B cell (primary cell): ENCODE data around the gene FAHD2A. TPM values are rescaled to one million over a fixed set of nuclear protein-coding genes. Genes with fewer than 3 reads are reported as not detected.
"Not testable (repeated sequence)": the region's sequence is repeated elsewhere in the genome, so short reads cannot be mapped to it uniquely, and the experiment has no call there.

ENCODE experiments used
- ATAC-seq: fragments of 200-7000 bp; cut with Tn5 transposase; one replicate; pipeline ENCODE4 v1.10.0; 2021; ENCODE audit warnings: low read depth, mild to moderate bottlenecking, moderate number of reproducible peaks, moderate library complexity
- CTCF ChIA-PET: fragments of 350-600 bp; sonication (Branson Sonifier 250); formaldehyde crosslinking; loops from one replicate; lab custom pipeline; 2021; ENCODE audit warnings: antibody characterized with exemption, inconsistent platforms; lab: Charles Lee
- POLR2A ChIA-PET: fragments of 350-600 bp; sonication (Branson Sonifier 250); formaldehyde crosslinking; loops from one replicate; lab custom pipeline; 2021; ENCODE audit warnings: antibody characterized with exemption; lab: Charles Lee
- DNase-seq: peaks from one replicate; pipeline ENCODE4 v3.0.0; 2013
- H2AFZ ChIP-seq: 2 replicates; pipeline ENCODE4 v1.6.1; 2012; ENCODE audit warnings: mild to moderate bottlenecking, low read depth, low read length; ENCODE audit not compliant: insufficient read depth, poor library complexity, severe bottlenecking
- H3K27ac ChIP-seq, 2 donors: 1 replicate in 1 of 2; 2 replicates in 1 of 2; pipeline ENCODE4 v1.5.1; 2012 to 2013; ENCODE audit warnings: low read length in 2 of 2, mild to moderate bottlenecking in 2 of 2, moderate library complexity in 1 of 2
- H3K27me3 ChIP-seq, 4 experiments: fragments of 200-600 bp in 1 of 4; sonication (generic) in 1 of 4; replicated peaks in 1 of 4; 1 replicate in 2 of 4; 2 replicates in 2 of 4; pipeline versions ENCODE4 v1.6.1 to v1.7.0; 2013 to 2016; ENCODE audit warnings: low read length in 3 of 4, mild to moderate bottlenecking in 2 of 4, mixed read lengths in 1 of 4, moderate library complexity in 1 of 4; ENCODE audit not compliant: insufficient read depth in 4 of 4, control insufficient read depth in 3 of 4; ENCODE audit errors: control extremely low read depth in 1 of 4
- H3K36me3 ChIP-seq, 2 experiments: replicated peaks in 1 of 2; 1 replicate in 1 of 2; 2 replicates in 1 of 2; pipeline versions ENCODE4 v1.6.1 to v1.7.1; 2013; ENCODE audit warnings: low read length in 1 of 2; ENCODE audit not compliant: insufficient read depth in 2 of 2, control insufficient read depth in 1 of 2; ENCODE audit errors: control extremely low read depth in 1 of 2, extremely low read depth in 1 of 2
- H3K4me1 ChIP-seq, 2 donors: fragments of 200-600 bp in 1 of 2; sonication (generic) in 1 of 2; 1 replicate in 1 of 2; 2 replicates in 1 of 2; pipeline versions ENCODE4 v1.5.1 to v1.6.1; 2013 to 2017; ENCODE audit warnings: low read length in 2 of 2; ENCODE audit not compliant: control insufficient read depth in 2 of 2, insufficient read depth in 2 of 2
- H3K4me2 ChIP-seq: replicated peaks from 2 replicates; pipeline ENCODE3; 2012; ENCODE audit warnings: mild to moderate bottlenecking, low read depth, low read length; ENCODE audit not compliant: poor library complexity, severe bottlenecking
- H3K4me3 ChIP-seq, 5 experiments: fragments of 200-600 bp in 1 of 5; sonication (generic) in 1 of 5; 1 replicate in 3 of 5; 2 replicates in 2 of 5; pipeline versions ENCODE4 v1.5.1 to v1.7.0; 2011 to 2016; ENCODE audit warnings: low read length in 4 of 5, mild to moderate bottlenecking in 4 of 5, low read depth in 2 of 5, control low read depth in 1 of 5, moderate library complexity in 1 of 5; ENCODE audit not compliant: insufficient read depth in 1 of 5; ENCODE audit errors: control extremely low read depth in 1 of 5, extremely low read depth in 1 of 5
- H3K79me2 ChIP-seq: fragments of 200-600 bp; sonication (generic); one replicate; pipeline ENCODE4 v1.6.0; 2016; ENCODE audit warnings: low read length; ENCODE audit not compliant: control insufficient read depth, insufficient read depth
- H3K9ac ChIP-seq: fragments of 200-600 bp; sonication (generic); 2 replicates; pipeline ENCODE4 v1.6.1; 2017; ENCODE audit warnings: mild to moderate bottlenecking, low read length, moderate library complexity
- H3K9me3 ChIP-seq, 3 donors: one replicate each; pipeline versions ENCODE4 v1.6.1 to v1.7.1; 2013; ENCODE audit warnings: low read length in 2 of 3; ENCODE audit not compliant: control insufficient read depth in 2 of 3, insufficient read depth in 1 of 3; ENCODE audit errors: control extremely low read depth in 1 of 3
- H4K20me1 ChIP-seq: 2 replicates; pipeline ENCODE4 v1.6.0; 2012; ENCODE audit warnings: mild to moderate bottlenecking, low read length; ENCODE audit not compliant: insufficient read depth, control insufficient read depth, poor library complexity, severe bottlenecking
- H3K27ac Mint-ChIP-seq: one replicate; pipeline ENCODE4 v1.8.0; 2021; ENCODE audit warnings: mixed read lengths
- H3K27me3 Mint-ChIP-seq: one replicate; pipeline ENCODE4 v1.8.0; 2021; ENCODE audit warnings: mixed read lengths
- H3K4me1 Mint-ChIP-seq: one replicate; pipeline ENCODE4 v1.8.0; 2021; ENCODE audit warnings: mixed read lengths
- H3K4me3 Mint-ChIP-seq: one replicate; pipeline ENCODE4 v1.8.0; 2021; ENCODE audit warnings: mixed read lengths
- H3K9me3 Mint-ChIP-seq: one replicate; pipeline ENCODE4 v1.8.0; 2022; ENCODE audit warnings: mixed read lengths; ENCODE audit not compliant: insufficient read depth
- EZH2 ChIP-seq: IDR thresholded peaks from 2 replicates; pipeline ENCODE4 v1.6.1; 2012; ENCODE audit warnings: borderline replicate concordance, low read depth, mild to moderate bottlenecking, moderate library complexity, low read length; ENCODE audit not compliant: insufficient read depth, poor library complexity, severe bottlenecking
- WGBS: methylation state at CpG from one replicate; pipeline ENCODE4 v1.1.5; 2013; ENCODE audit warnings: missing lambda C conversion rate; ENCODE audit not compliant: insufficient coverage; 5-methylcytosine and 5-hydroxymethylcytosine counted together
- intact Hi-C: fragments of 100-400 bp; cut with micrococcal nuclease; formaldehyde crosslinking; loops from one replicate; pipeline ENCODE4 v1.10.0; 2022
- polyA plus RNA-seq: library from polyadenylated mRNA; depleted of rRNA; stranded (reverse); fragments of >200 nt; gene quantifications from 2 replicates; pipeline ENCODE4 v1.2.3, GENCODE V29; 2012
- total RNA-seq, 2 donors: library from RNA; stranded (reverse); fragments of 120-200 nt in 1 of 2; gene quantifications; 1 replicate in 1 of 2; 2 replicates in 1 of 2; pipeline versions ENCODE4 v1.2.3 to v1.2.4, GENCODE V29; 2013 to 2022
- TF ChIP-seq, protein P1 (sequence below): fragments of 200-600 bp; IDR thresholded peaks from one replicate; pipeline ENCODE4 v1.8.0; 2022; ENCODE audit warnings: antibody characterized with exemption, mild to moderate bottlenecking

The FAHD2A gene
- total and polyA plus RNA-seq, 2 donors (not counting 1 experiment from before 2014, with no cell fraction given), result 18.3 to 22.9 TPM

DNA sequence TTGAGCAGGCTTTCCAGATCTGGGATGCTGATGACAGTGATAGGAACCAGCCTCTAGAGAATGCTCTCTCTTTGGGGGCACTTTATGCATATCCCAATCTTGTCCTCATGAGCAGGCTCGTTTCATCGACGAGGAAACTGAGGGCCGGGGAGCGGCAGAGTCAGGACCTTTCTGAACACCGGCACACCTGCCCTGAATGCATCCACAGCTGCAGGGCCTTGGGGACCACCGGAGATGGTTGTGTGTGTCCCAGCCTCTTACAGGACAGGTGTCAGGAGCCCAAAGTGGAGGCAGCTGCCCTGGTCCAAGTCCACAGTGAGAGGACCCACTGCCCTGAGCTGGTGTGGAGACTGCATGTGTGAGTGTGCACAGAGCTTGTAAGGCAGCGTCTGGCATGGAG is 47.6 kb upstream of the FAHD2A start:
- no peak for TF ChIP-seq EZH2
- TF ChIP-seq, protein P1, sequence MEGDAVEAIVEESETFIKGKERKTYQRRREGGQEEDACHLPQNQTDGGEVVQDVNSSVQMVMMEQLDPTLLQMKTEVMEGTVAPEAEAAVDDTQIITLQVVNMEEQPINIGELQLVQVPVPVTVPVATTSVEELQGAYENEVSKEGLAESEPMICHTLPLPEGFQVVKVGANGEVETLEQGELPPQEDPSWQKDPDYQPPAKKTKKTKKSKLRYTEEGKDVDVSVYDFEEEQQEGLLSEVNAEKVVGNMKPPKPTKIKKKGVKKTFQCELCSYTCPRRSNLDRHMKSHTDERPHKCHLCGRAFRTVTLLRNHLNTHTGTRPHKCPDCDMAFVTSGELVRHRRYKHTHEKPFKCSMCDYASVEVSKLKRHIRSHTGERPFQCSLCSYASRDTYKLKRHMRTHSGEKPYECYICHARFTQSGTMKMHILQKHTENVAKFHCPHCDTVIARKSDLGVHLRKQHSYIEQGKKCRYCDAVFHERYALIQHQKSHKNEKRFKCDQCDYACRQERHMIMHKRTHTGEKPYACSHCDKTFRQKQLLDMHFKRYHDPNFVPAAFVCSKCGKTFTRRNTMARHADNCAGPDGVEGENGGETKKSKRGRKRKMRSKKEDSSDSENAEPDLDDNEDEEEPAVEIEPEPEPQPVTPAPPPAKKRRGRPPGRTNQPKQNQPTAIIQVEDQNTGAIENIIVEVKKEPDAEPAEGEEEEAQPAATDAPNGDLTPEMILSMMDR, result no peak
- H3K9me3 ChIP-seq, result peaks cover 0 to 10% (median 0%) of the 10 kb centered on the region in 3 donors
- ChIA-PET POLR2A (no interaction called here), CTCF (interaction anchor here (1.5 kb wide), 1 partner anchor 10 kb away, joined by 3 read pairs; no protein-coding TSS in a partner anchor)
- H3K27me3 ChIP-seq, result peaks cover 0 to 5% (median 0%) of the 10 kb centered on the region in 4 experiments
- no peak overlapping the region for H3K9ac ChIP-seq
- Mint-ChIP-seq H3K4me1 (no peaks in the 10 kb centered on the region), H3K9me3 (no peaks in the 10 kb centered on the region), H3K27me3 (no peaks in the 10 kb centered on the region), H3K4me3 (no peak overlapping the region), H3K27ac (no peak overlapping the region)
- 89% methylated on average over 7 of the region's 8 CpGs for WGBS
- no peak for DNase-seq
- no peaks in the 10 kb centered on the region for H3K79me2 ChIP-seq
- H3K36me3 ChIP-seq, result no peaks in the 10 kb centered on the region
- H4K20me1 ChIP-seq, result no peaks in the 10 kb centered on the region
- intact Hi-C loops, result no loop called here
- no peak for ATAC-seq
- no peak overlapping the region for H3K4me2 ChIP-seq
- H2AFZ ChIP-seq, result no peak overlapping the region
- H3K4me3 ChIP-seq, result no peak overlapping the region
- no peak overlapping the region for H3K27ac ChIP-seq
- H3K4me1 ChIP-seq, result no peaks in the 10 kb centered on the region

DNA sequence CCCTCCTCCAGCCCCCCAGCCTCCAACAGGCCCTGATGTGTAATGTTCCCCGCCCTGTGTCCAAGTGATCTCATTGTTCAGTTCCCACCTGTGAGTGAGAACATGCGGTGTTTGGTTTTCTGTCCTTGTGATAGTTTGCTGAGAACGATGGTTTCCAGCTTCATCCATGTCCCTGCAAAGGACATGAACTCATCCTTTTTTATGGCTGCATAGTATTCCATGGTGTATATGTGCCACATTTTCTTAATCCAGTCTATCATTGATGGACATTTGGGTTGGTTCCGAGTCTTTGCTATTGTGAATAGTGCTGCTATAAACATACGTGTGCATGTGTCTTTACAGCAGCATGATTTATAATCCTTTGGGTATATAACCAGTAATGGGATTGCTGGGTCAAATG is 47.0 kb upstream of the FAHD2A start:
- H3K4me3 Mint-ChIP-seq, H3K27me3 Mint-ChIP-seq, H4K20me1 ChIP-seq, H3K9me3 Mint-ChIP-seq, H3K36me3 ChIP-seq, H3K4me1 ChIP-seq, POLR2A ChIA-PET, intact Hi-C loops, H3K4me3 ChIP-seq, DNase-seq, H3K27ac Mint-ChIP-seq, H3K4me1 Mint-ChIP-seq, H3K27me3 ChIP-seq, H2AFZ ChIP-seq, H3K4me2 ChIP-seq, ATAC-seq, H3K27ac ChIP-seq, H3K9ac ChIP-seq, H3K79me2 ChIP-seq: not testable (repeated sequence)
- CTCF ChIA-PET, result interaction anchor here (1.5 kb wide), 1 partner anchor 11 kb away, joined by 3 read pairs; no protein-coding TSS in a partner anchor
- H3K9me3 ChIP-seq, result peaks cover 0 to 10% (median 0%) of the 10 kb centered on the region in 3 donors
- WGBS, result no CpG with 5 or more reads among the region's 5 CpGs
